ENCODE results near the gene MAD1L1. TPM values are rescaled to one million over a fixed set of nuclear protein-coding genes. Genes with fewer than 3 reads are reported as not detected.

The MAD1L1 gene
- total RNA-seq, 1 experiment from 2014 or later = 38.5 TPM

DNA sequence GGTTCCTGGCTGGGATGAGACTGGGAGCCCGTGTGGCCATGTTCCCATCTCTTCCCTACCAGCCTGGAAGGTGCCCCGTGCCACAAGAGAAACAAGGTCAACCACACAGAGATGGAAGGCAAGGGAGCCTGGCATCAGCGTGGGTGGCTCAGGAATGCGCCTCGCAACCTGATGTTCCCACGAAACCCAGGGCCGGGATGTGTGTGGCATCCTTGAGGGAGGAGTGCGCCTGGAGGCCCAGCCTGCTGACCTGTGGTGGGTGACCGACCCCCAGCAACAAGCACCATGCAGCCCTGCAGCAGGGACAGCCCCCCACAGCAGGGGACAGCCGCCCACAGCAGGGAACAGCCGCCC, 295.5 kb downstream of the MAD1L1 start (continued):
- TF ChIP-seq, protein P1, sequence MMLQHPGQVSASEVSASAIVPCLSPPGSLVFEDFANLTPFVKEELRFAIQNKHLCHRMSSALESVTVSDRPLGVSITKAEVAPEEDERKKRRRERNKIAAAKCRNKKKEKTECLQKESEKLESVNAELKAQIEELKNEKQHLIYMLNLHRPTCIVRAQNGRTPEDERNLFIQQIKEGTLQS (IDR thresholded peaks at IDR 0.05) = no peak
- TF ChIP-seq ZNF274 (IDR thresholded peaks at IDR 0.05; ENCODE audit: low read depth, low read length) = no peak

DNA sequence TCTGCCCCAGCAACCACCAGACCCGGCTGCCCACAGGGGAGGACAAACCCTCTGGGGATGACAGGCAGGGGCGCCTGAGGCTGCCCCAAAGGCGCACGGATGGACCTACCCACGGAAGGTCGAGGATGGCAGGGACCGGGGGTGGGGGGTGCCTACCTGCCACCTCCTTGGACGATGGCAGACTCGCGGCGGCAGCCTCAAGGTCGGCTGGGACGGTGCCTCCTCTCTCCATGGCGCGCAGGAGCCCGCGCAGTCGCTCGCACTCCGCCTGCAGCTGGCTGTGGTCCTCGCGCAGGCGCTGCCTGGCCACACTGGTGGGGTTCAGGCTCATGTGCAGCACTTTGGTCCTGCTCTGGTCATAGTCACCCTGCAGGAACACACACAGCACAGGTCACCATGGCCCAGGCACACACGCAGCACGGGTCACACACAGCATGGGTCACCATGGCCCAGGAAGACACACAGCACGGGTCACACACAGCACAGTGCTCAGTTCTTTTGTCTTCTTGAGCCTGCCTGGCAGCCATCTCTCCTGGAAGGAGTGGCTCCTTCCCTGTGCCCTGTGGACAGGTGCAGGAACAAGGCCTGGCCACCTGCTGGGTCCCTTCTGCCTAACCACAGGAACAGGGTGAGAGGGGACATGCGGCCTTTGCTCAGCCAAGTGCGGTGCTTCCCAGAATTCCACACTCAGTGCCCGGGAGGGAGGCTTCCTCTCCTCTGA, 296.1 kb downstream of the MAD1L1 start:
- no peak overlapping the region for H2AFZ ChIP-seq (ENCODE audit: low read depth, low read length, poor library complexity, severe bottlenecking)
- peak; percentile 51 for ATAC-seq
- H3K9me2 ChIP-seq (ENCODE audit: insufficient read depth) = no peaks in the 10 kb centered on the region
- H3K4me2 ChIP-seq (ENCODE audit: low read length) = no peak overlapping the region
- ChIA-PET CTCF (no interaction called here), POLR2A (no interaction called here), RAD21 (ENCODE audit: low non-redundant PET in 1 of 2, low total read pairs in 2 of 2, uncharacterized antibody in 2 of 2, unreplicated experiment in 2 of 2) (no interaction called here)
- no TSS peak for BruUV-seq (replicated peaks)
- no peaks in the 10 kb centered on the region for H3K36me3 ChIP-seq (ENCODE audit: control insufficient read depth in 1 of 2, insufficient read depth in 2 of 2, low read length in 2 of 2)
- H3K79me2 ChIP-seq (ENCODE audit: insufficient read depth, low read length) = no peaks in the 10 kb centered on the region; the same call in 1 of the 2 replicates
- DNase-seq (ENCODE audit: low read depth, low spot score) = no peak
- H3K4me1 ChIP-seq (ENCODE audit: control insufficient read depth in 1 of 2, insufficient read depth in 2 of 2, low read length in 2 of 2) = peaks cover 13 to 19% of the 10 kb centered on the region in 2 experiments
- H3K27me3 ChIP-seq (ENCODE audit: insufficient read depth, low read length) = no peaks in the 10 kb centered on the region
- TF ChIP-seq YY1 (IDR thresholded peaks at IDR 0.05; ENCODE audit: extremely low read depth, insufficient replicate concordance, low read depth, low read length) (no peak), SIN3A (IDR thresholded peaks at IDR 0.05; ENCODE audit: low read depth) (no peak), POLR2A (IDR thresholded peaks at IDR 0.05; ENCODE audit: borderline replicate concordance, extremely low read depth, insufficient read depth, insufficient read length) (no peak), EZH2phosphoT487 (IDR thresholded peaks at IDR 0.05; ENCODE audit: borderline replicate concordance) (no peak), SP1 (IDR thresholded peaks at IDR 0.05; ENCODE audit: low read depth) (no peak), CEBPB (IDR thresholded peaks at IDR 0.05; ENCODE audit: low read depth) (no peak), ELF1 (IDR thresholded peaks at IDR 0.05; ENCODE audit: borderline replicate concordance, low read depth) (no peak), FOSL1 (IDR thresholded peaks at IDR 0.05; ENCODE audit: low read depth) (no peak), TCF7L2 (IDR thresholded peaks at IDR 0.05; ENCODE audit: borderline replicate concordance, extremely low read depth, insufficient read depth, insufficient read length) (no peak)
- TF ChIP-seq, protein P1 (IDR thresholded peaks at IDR 0.05) = no peak
- TF ChIP-seq, protein P2, sequence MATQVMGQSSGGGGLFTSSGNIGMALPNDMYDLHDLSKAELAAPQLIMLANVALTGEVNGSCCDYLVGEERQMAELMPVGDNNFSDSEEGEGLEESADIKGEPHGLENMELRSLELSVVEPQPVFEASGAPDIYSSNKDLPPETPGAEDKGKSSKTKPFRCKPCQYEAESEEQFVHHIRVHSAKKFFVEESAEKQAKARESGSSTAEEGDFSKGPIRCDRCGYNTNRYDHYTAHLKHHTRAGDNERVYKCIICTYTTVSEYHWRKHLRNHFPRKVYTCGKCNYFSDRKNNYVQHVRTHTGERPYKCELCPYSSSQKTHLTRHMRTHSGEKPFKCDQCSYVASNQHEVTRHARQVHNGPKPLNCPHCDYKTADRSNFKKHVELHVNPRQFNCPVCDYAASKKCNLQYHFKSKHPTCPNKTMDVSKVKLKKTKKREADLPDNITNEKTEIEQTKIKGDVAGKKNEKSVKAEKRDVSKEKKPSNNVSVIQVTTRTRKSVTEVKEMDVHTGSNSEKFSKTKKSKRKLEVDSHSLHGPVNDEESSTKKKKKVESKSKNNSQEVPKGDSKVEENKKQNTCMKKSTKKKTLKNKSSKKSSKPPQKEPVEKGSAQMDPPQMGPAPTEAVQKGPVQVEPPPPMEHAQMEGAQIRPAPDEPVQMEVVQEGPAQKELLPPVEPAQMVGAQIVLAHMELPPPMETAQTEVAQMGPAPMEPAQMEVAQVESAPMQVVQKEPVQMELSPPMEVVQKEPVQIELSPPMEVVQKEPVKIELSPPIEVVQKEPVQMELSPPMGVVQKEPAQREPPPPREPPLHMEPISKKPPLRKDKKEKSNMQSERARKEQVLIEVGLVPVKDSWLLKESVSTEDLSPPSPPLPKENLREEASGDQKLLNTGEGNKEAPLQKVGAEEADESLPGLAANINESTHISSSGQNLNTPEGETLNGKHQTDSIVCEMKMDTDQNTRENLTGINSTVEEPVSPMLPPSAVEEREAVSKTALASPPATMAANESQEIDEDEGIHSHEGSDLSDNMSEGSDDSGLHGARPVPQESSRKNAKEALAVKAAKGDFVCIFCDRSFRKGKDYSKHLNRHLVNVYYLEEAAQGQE (IDR thresholded peaks at IDR 0.05; ENCODE audit: low read depth) = no peak
- TF ChIP-seq, protein P3, sequence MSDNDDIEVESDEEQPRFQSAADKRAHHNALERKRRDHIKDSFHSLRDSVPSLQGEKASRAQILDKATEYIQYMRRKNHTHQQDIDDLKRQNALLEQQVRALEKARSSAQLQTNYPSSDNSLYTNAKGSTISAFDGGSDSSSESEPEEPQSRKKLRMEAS (IDR thresholded peaks at IDR 0.05) = no peak
- H3K4me3 ChIP-seq (replicated peaks in 1 of 2; ENCODE audit: low read depth in 1 of 2, low read length in 2 of 2) = no peak overlapping the region
- H3K9me3 ChIP-seq (ENCODE audit: control insufficient read depth in 1 of 2, insufficient read depth in 1 of 2, low read depth in 1 of 2, low read length in 2 of 2) = no peaks in the 10 kb centered on the region
- no peak overlapping the region for H3K9ac ChIP-seq (ENCODE audit: low read length)
- intact Hi-C loops (cut with micrococcal nuclease) = no loop called here
- no peaks in the 10 kb centered on the region for H4K20me1 ChIP-seq (ENCODE audit: insufficient read depth)
- no peak overlapping the region; the same call in 1 of the 2 replicates for H3K27ac ChIP-seq (ENCODE audit: low read depth, low read length)
